Breast epithelium (tissue), 3 donors: ENCODE results near the gene SLCO2B1.

Source experiments
- CTCF ChIP-seq, 3 donors: fragments of 450-650 bp; IDR thresholded peaks; one replicate each; pipeline ENCODE4 v1.5.1; 2016 to 2017; ENCODE audit warnings: antibody characterized with exemption in 3 of 3, mild to moderate bottlenecking in 3 of 3, moderate library complexity in 3 of 3
- POLR2AphosphoS5 ChIP-seq, 3 donors: sonication (generic); formaldehyde crosslinking; IDR thresholded peaks; one replicate each; pipeline ENCODE4 v1.6.1; 2017; ENCODE audit warnings: antibody characterized with exemption in 3 of 3

GRCh38 chr11:75152090-75152489, 1.2 kb downstream of the SLCO2B1 start:
- TF ChIP-seq CTCF (IDR thresholded peaks at IDR 0.05): no peak
- no peak for TF ChIP-seq POLR2AphosphoS5 (IDR thresholded peaks at IDR 0.05)
